Measurements from ENCODE around the gene ZSCAN23. TPM values are rescaled to one million over a fixed set of nuclear protein-coding genes. Genes with fewer than 3 reads are reported as not detected.

Gene ZSCAN23
- total RNA-seq, 1 donor from 2014 or later = 11.2 TPM

DNA sequence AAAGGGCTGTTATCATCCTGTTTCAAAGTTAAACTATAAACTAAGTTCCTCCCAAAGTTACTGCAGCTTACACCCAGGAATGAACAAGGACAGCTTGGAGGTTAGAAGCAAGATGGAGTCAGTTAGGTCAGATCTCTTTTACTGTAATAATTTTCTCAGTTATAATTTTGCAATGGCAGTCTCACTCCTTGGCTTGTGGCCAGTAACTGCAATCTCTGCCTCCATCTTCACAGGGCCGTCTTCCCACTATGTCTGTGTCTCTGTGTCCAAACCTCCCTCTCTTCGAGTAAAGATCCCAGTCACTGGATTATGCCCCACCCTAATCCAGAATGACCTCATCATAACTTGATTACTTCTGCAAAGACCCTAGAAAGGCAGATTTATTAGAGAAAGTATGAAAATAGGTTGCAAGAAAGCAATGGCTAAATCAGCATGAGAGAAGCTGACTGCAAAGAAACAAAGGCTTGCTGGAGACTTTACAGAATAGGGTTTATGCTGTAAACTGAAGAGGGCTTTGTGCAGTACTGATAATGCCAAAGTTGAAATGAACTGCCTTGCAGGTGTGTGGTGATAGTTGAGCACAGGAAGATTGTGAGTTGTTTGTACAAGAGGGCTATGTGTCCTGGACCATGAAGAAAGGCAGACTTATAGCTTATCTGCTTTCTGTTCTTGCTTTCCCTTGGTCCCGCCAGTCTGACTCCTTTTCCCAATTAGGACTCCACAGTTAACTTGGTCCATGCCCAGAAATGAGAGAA lies 43.9 kb upstream of the ZSCAN23 start:
- H3K36me3 Mint-ChIP-seq = no peaks in the 10 kb centered on the region
- peak overlapping the region; percentile 9 for H3K4me3 Mint-ChIP-seq
- peaks cover 29% of the 10 kb centered on the region for H3K27me3 Mint-ChIP-seq
- no peak overlapping the region for H3K27ac Mint-ChIP-seq
- TF ChIP-seq, protein P1, sequence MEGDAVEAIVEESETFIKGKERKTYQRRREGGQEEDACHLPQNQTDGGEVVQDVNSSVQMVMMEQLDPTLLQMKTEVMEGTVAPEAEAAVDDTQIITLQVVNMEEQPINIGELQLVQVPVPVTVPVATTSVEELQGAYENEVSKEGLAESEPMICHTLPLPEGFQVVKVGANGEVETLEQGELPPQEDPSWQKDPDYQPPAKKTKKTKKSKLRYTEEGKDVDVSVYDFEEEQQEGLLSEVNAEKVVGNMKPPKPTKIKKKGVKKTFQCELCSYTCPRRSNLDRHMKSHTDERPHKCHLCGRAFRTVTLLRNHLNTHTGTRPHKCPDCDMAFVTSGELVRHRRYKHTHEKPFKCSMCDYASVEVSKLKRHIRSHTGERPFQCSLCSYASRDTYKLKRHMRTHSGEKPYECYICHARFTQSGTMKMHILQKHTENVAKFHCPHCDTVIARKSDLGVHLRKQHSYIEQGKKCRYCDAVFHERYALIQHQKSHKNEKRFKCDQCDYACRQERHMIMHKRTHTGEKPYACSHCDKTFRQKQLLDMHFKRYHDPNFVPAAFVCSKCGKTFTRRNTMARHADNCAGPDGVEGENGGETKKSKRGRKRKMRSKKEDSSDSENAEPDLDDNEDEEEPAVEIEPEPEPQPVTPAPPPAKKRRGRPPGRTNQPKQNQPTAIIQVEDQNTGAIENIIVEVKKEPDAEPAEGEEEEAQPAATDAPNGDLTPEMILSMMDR (conservative IDR thresholded peaks at IDR 0.05) = no peak
- H3K9me3 Mint-ChIP-seq = no peaks in the 10 kb centered on the region
- H3K4me1 Mint-ChIP-seq (ENCODE audit: unreplicated experiment) = peaks cover 14% of the 10 kb centered on the region
- no peak for DNase-seq (ENCODE audit: extremely low spot score, unreplicated experiment)

DNA sequence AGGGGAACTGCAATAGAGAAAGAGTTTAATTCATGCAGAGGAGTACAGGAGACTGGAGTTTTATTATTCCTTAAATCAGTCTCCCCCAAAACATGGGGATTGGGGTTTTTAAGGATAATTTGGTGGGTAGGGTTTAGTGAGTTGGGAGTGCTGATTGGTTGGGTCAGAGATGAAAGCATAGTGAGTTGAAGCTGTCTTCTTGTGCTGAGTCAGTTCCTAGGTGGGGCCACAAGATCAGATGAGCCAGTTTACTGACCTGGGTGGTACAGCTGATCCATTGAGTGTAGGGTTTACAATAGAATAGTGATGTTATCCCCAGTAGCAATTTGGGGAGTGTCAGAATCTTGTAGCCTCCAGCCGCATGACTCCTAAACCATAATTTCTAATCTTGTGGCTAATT lies 43.2 kb upstream of the ZSCAN23 start:
- Mint-ChIP-seq H3K9me3 (no peaks in the 10 kb centered on the region), H3K4me1 (ENCODE audit: unreplicated experiment) (peaks cover 14% of the 10 kb centered on the region), H3K36me3 (no peaks in the 10 kb centered on the region), H3K27ac (no peak overlapping the region), H3K27me3 (peaks cover 34% of the 10 kb centered on the region), H3K4me3 (no peak overlapping the region)
- DNase-seq (ENCODE audit: extremely low spot score, unreplicated experiment) = no peak
- TF ChIP-seq, protein P1 (conservative IDR thresholded peaks at IDR 0.05) = no peak

DNA sequence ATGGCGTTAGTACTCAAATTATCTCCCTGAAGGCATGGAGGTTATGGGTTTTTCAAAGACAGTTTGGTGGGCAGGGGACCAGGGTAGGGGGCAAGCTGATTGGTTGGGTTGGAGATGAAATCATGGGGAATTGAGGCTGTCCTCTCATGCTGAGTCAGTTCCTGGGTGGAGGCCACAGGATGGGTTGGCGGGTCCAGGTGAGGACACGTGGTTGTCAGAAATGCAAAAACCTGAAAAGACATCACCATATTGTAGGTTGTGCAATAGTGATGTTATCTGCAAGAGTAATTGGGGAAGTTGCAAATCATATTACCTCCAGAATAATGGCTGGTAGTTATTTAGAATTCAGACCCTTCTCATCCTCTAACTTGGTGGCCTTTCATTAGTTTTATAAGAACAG lies 42.2 kb upstream of the ZSCAN23 start:
- H3K36me3 Mint-ChIP-seq = no peaks in the 10 kb centered on the region
- no peak overlapping the region for H3K4me3 Mint-ChIP-seq
- TF ChIP-seq, protein P1 (conservative IDR thresholded peaks at IDR 0.05) = no peak

DNA sequence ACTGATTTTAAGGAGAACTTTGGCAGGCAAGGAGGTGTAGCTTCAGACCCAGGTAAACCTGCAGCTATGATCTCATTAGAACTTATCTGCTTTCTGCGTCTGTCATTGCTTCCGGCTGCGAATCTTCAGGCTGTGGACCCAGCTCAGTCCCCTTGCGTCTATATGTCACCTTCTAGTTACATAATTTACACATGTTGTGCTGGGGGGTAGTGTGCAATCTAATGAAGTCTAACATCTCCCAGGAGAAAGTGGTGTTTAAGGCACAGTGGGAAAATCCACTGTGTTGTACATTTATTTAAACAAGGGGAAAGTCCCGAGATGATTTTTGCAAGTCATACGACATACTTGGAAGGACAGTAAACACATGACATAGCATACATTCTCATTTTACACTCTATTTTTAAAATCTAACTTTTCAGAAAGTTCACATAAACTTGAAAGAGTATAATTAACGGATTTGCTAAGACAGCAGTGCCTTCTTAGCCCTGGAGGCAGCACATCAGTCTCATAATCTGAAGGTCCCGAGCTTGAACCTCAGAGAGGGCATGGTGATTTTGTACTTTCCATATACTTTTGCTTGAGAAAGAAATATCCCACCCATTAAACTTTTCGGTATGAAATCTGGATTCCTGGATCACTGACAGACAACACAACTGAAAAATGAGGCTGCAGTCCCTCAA lies 37.1 kb upstream of the ZSCAN23 start:
- DNase-seq (ENCODE audit: extremely low spot score, unreplicated experiment) = no peak
- Mint-ChIP-seq H3K9me3 (no peaks in the 10 kb centered on the region), H3K4me1 (ENCODE audit: unreplicated experiment) (no peaks in the 10 kb centered on the region), H3K36me3 (no peaks in the 10 kb centered on the region), H3K27me3 (peaks cover 62% of the 10 kb centered on the region), H3K27ac (no peak overlapping the region), H3K4me3 (no peak overlapping the region)
- TF ChIP-seq, protein P1 (conservative IDR thresholded peaks at IDR 0.05) = no peak

More for the DNA sequence above, 42.2 kb upstream of the ZSCAN23 start:
- no peaks in the 10 kb centered on the region for H3K9me3 Mint-ChIP-seq
- no peak overlapping the region for H3K27ac Mint-ChIP-seq
- H3K4me1 Mint-ChIP-seq (ENCODE audit: unreplicated experiment) = peaks cover 10% of the 10 kb centered on the region
- DNase-seq (ENCODE audit: extremely low spot score, unreplicated experiment) = no peak
- H3K27me3 Mint-ChIP-seq = peaks cover 43% of the 10 kb centered on the region

DNA sequence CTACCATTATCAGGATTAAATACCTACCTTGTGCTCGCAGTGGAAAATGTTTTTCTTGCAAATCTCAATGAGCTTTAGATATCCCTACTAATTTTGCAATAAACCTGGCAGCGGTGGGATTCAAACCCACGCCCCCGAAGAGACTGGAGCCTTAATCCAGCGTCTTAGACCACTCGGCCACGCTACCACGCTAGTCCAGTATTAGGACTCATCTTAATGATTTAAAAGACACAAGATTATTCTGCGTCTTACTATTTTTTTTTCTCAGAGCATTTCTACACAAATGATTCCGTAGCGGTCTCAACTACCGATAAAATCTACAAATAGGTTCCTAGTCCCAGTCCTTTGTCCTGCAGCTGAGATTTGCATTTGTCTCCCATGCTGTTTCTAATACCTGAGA lies 35.2 kb upstream of the ZSCAN23 start:
- Mint-ChIP-seq H3K4me3 (no peak overlapping the region), H3K27me3 (peaks cover 64% of the 10 kb centered on the region), H3K27ac (no peak overlapping the region), H3K36me3 (no peaks in the 10 kb centered on the region), H3K4me1 (ENCODE audit: unreplicated experiment) (peaks cover 6% of the 10 kb centered on the region), H3K9me3 (no peaks in the 10 kb centered on the region)
- TF ChIP-seq, protein P1 (conservative IDR thresholded peaks at IDR 0.05) = no peak
- no peak for DNase-seq (ENCODE audit: extremely low spot score, unreplicated experiment)
